Caco-2 (cell line): Measurements from ENCODE around the gene FCER2. TPM values are rescaled to one million over a fixed set of nuclear protein-coding genes. Genes with fewer than 3 reads are reported as not detected.

ENCODE experiments used
- BruUV-seq: library from RNA; stranded (reverse); fragments of 400-500 nt; replicated peaks from 2 replicates; lab custom pipeline; 2021; lab: Mats Ljungman, UMichigan
- CTCF ChIA-PET: fragments of 300-600 bp; sonication (Branson Sonifier 250); formaldehyde crosslinking; loops from one replicate; lab custom pipeline; 2022; ENCODE audit warnings: antibody characterized with exemption; lab: Charles Lee
- POLR2A ChIA-PET: fragments of 300-600 bp; sonication (Branson Sonifier 250); formaldehyde crosslinking; loops from one replicate; lab custom pipeline; 2022; ENCODE audit warnings: antibody characterized with exemption; lab: Charles Lee
- DNase-seq, 2 experiments: peaks; one replicate each; pipeline versions ENCODE4 v3.0.0 to v3.0.0-alpha.2; 2020 to 2022
- H3K27me3 ChIP-seq: replicated peaks from 2 replicates; pipeline ENCODE4 v1.6.0; 2011; ENCODE audit warnings: low read length; ENCODE audit not compliant: control insufficient read depth, insufficient read depth
- H3K36me3 ChIP-seq: 2 replicates; pipeline ENCODE4 v1.5.1; 2011; ENCODE audit warnings: low read length; ENCODE audit not compliant: control insufficient read depth, insufficient read depth
- H3K4me1 ChIP-seq: fragments of 250-450 bp; sonication (Bioruptor Pico); 2 replicates; pipeline ENCODE4 v1.5.1; 2020; ENCODE audit warnings: mild to moderate bottlenecking
- H3K4me3 ChIP-seq: 2 replicates; pipeline ENCODE4 v1.5.1; 2011; ENCODE audit warnings: low read depth, mild to moderate bottlenecking, control low read depth, low read length
- H3K9me3 ChIP-seq: fragments of 250-450 bp; sonication (Bioruptor Pico); 2 replicates; pipeline ENCODE4 v1.5.1; 2020; ENCODE audit warnings: mild to moderate bottlenecking, moderate library complexity
- H3K27ac Mint-ChIP-seq: one replicate; pipeline ENCODE4 v1.8.0; 2022; ENCODE audit warnings: mixed read lengths; ENCODE audit not compliant: unreplicated experiment
- H3K27me3 Mint-ChIP-seq: one replicate; pipeline ENCODE4 v1.8.0; 2022; ENCODE audit warnings: mixed read lengths; ENCODE audit not compliant: insufficient read depth, unreplicated experiment
- H3K36me3 Mint-ChIP-seq: one replicate; pipeline ENCODE4 v1.8.0; 2022; ENCODE audit warnings: mild to moderate bottlenecking, mixed read lengths; ENCODE audit not compliant: insufficient read depth, unreplicated experiment
- H3K4me1 Mint-ChIP-seq: one replicate; pipeline ENCODE4 v1.8.0; 2022; ENCODE audit warnings: low read depth, mixed read lengths; ENCODE audit not compliant: unreplicated experiment
- H3K4me3 Mint-ChIP-seq: one replicate; pipeline ENCODE4 v1.8.0; 2022; ENCODE audit warnings: mild to moderate bottlenecking, moderate library complexity, mixed read lengths; ENCODE audit not compliant: unreplicated experiment
- H3K9me3 Mint-ChIP-seq: one replicate; pipeline ENCODE4 v1.8.0; 2022; ENCODE audit warnings: mixed read lengths; ENCODE audit not compliant: unreplicated experiment
- intact Hi-C: fragments of 100-400 bp; cut with micrococcal nuclease; formaldehyde crosslinking; loops from one replicate; pipeline ENCODE4 v1.10.0; 2022; ENCODE audit not compliant: unreplicated experiment
- total RNA-seq: library from RNA; stranded (reverse); gene quantifications from 2 replicates; pipeline ENCODE4 v1.2.3, GENCODE V29; 2022
- TF ChIP-seq, protein P1 (sequence below), 2 experiments: fragments of 200-600 bp in 1 of 2; IDR thresholded peaks; 1 replicate in 1 of 2; 2 replicates in 1 of 2; pipeline versions ENCODE4 v1.5.1 to v1.8.0; 2011 to 2022; ENCODE audit warnings: antibody characterized with exemption in 1 of 2, control low read depth in 1 of 2, inconsistent platforms in 1 of 2, low read depth in 1 of 2, low read length in 1 of 2, mild to moderate bottlenecking in 1 of 2, moderate library complexity in 1 of 2; ENCODE audit not compliant: insufficient read depth in 1 of 2, severe bottlenecking in 1 of 2, unreplicated experiment in 1 of 2

The FCER2 gene
- total RNA-seq, 1 experiment from 2014 or later, result not detected

DNA sequence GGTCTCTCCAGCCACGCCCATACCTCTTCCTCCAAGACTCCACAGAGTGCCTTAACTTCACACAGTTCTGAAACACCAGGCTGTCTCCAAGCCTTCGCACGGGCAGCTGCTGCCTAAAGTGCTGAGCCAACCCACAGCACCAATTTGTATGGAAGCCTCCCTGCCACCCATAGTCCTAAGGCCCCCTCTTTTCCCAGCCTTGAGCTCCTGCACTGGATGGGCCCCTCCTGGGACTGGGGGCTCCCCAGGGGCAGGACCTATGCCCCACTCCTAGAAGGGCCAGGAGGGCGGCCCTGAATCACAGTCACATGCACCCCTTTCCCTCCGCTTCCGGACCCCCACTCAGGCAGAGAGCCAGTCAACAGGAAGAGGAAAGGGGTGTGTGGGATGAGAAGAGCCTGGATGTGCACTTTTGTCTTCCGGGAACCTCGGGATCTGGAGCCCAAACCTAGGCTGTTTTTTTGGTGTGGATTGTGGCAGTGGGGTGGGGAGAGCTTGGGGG, 5.1 kb upstream of the FCER2 start:
- Histone ChIP-seq H3K36me3 (no peaks in the 10 kb centered on the region), H3K27me3 (no peaks in the 10 kb centered on the region), H3K4me3 (no peak overlapping the region), H3K9me3 (no peaks in the 10 kb centered on the region), H3K4me1 (no peaks in the 10 kb centered on the region)
- Mint-ChIP-seq H3K27ac (no peak overlapping the region), H3K36me3 (no peaks in the 10 kb centered on the region), H3K4me3 (no peak overlapping the region), H3K9me3 (no peaks in the 10 kb centered on the region), H3K27me3 (no peaks in the 10 kb centered on the region), H3K4me1 (no peaks in the 10 kb centered on the region)
- ChIA-PET CTCF (no interaction called here), POLR2A (no interaction called here)
- no TSS peak for BruUV-seq
- TF ChIP-seq, protein P1, sequence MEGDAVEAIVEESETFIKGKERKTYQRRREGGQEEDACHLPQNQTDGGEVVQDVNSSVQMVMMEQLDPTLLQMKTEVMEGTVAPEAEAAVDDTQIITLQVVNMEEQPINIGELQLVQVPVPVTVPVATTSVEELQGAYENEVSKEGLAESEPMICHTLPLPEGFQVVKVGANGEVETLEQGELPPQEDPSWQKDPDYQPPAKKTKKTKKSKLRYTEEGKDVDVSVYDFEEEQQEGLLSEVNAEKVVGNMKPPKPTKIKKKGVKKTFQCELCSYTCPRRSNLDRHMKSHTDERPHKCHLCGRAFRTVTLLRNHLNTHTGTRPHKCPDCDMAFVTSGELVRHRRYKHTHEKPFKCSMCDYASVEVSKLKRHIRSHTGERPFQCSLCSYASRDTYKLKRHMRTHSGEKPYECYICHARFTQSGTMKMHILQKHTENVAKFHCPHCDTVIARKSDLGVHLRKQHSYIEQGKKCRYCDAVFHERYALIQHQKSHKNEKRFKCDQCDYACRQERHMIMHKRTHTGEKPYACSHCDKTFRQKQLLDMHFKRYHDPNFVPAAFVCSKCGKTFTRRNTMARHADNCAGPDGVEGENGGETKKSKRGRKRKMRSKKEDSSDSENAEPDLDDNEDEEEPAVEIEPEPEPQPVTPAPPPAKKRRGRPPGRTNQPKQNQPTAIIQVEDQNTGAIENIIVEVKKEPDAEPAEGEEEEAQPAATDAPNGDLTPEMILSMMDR (IDR thresholded peaks at IDR 0.05; ENCODE audit: insufficient read depth in 1 of 2, low read depth in 1 of 2, low read length in 1 of 2, severe bottlenecking in 1 of 2, unreplicated experiment in 1 of 2), result no peak
- DNase-seq, result no peak
- intact Hi-C loops, result no loop called here

DNA sequence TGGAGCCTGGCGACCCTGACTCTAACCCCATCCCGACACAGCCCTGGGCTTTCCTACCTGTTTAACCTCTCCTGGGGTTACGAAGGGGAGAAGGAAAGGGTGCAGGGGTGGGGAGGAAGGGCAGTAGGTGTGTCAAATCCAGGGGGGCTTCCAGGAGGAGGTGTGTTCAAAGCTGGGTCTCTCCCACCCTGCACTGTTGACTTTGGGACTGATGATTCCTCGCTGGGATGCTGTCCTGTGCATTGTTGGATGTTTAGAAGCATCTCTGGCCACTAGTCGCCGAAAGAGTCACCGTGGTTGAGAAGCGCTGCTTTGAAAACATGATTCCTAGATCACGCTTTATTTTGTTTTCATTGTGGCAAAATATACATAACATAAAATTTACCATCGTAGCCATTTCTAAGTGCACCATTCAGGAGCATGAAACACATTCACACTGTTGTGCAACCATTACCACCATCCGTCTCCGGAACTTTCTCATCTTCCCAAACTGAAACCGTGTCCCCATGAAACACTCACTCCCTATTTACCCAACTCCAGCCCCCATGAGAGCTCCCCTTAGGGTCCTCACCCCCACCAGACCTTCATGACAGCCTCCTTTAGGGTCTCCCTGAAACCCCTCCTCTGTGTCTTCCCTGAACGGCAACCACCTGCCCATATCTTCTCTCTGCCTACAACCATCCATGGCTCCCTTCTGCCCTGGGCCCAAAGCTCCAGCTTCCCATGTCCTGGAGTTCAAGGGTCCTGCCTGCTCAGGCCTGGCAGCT, 4.4 kb upstream of the FCER2 start:
- TF ChIP-seq, protein P1 (IDR thresholded peaks at IDR 0.05; ENCODE audit: insufficient read depth in 1 of 2, low read depth in 1 of 2, low read length in 1 of 2, severe bottlenecking in 1 of 2, unreplicated experiment in 1 of 2), result no peak
- Mint-ChIP-seq H3K9me3 (no peaks in the 10 kb centered on the region), H3K4me3 (no peak overlapping the region), H3K27me3 (no peaks in the 10 kb centered on the region), H3K4me1 (no peaks in the 10 kb centered on the region), H3K36me3 (no peaks in the 10 kb centered on the region), H3K27ac (no peak overlapping the region)
- intact Hi-C loops, result no loop called here
- DNase-seq, result no peak
- POLR2A ChIA-PET, result no interaction called here
- H3K27me3 ChIP-seq, result no peaks in the 10 kb centered on the region
- BruUV-seq, result no TSS peak
- H3K9me3 ChIP-seq, result no peaks in the 10 kb centered on the region
- CTCF ChIA-PET, result no interaction called here
- H3K4me3 ChIP-seq, result no peak overlapping the region
- no peaks in the 10 kb centered on the region for H3K4me1 ChIP-seq
- H3K36me3 ChIP-seq, result no peaks in the 10 kb centered on the region

DNA sequence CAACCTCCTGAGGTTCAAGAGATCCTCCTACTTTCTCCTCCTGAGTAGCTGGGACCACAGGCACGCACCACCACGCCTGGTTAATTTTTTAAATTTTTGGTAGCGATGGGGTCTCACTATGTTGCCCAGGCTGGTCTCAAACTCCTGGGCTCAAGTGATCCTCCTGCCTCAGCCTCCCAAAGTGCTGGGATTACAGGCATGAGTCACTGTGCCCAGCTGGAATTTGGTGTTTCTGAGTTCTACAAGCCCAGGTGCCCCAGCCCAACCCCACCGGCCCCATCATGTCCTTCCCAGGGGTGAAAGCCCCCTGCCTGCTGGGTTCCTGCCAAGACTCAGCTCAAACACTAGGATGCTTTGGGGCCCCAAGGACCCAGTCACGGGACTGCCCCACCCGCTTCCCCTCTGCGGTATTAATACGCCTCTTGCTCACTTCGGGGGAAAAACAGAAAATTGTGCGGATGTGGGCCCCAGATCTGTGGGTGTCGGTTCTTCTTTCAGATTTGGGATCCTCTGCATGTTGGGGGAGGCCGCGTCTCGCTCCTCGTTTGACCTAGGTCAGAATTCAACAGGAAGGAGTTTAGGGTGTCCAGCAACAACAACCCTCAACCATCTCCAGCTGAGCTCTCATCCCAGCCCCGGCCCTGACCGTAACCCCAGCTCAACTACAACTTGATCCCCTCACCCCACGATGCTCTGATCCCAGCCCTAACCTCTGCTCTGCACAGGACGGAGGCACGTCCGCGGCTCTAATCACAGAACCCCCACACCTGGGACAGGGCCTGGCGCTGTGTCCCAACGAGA, 3.7 kb upstream of the FCER2 start:
- no peak overlapping the region for H3K4me3 ChIP-seq
- intact Hi-C loops, result no loop called here
- no peak overlapping the region for H3K4me3 Mint-ChIP-seq
- no peaks in the 10 kb centered on the region for H3K9me3 ChIP-seq
- no peak for DNase-seq
- H3K4me1 Mint-ChIP-seq, result no peaks in the 10 kb centered on the region
- no peaks in the 10 kb centered on the region for H3K27me3 Mint-ChIP-seq
- no peaks in the 10 kb centered on the region for H3K36me3 ChIP-seq
- POLR2A ChIA-PET, result no interaction called here
- H3K4me1 ChIP-seq, result no peaks in the 10 kb centered on the region
- no peaks in the 10 kb centered on the region for H3K36me3 Mint-ChIP-seq
- H3K9me3 Mint-ChIP-seq, result no peaks in the 10 kb centered on the region
- TF ChIP-seq, protein P1 (IDR thresholded peaks at IDR 0.05; ENCODE audit: insufficient read depth in 1 of 2, low read depth in 1 of 2, low read length in 1 of 2, severe bottlenecking in 1 of 2, unreplicated experiment in 1 of 2), result no peak
- BruUV-seq, result no TSS peak
- H3K27ac Mint-ChIP-seq, result no peak overlapping the region
- CTCF ChIA-PET, result no interaction called here
- no peaks in the 10 kb centered on the region for H3K27me3 ChIP-seq
